Esophagus muscularis mucosa (tissue), 4 donors: Measurements from ENCODE around the gene OR2S2. TPM values are rescaled to one million over a fixed set of nuclear protein-coding genes. Genes with fewer than 3 reads are reported as not detected.

ENCODE experiments used
- DNase-seq: peaks from one replicate; pipeline ENCODE4 v3.0.0-alpha.2; 2017; ENCODE audit errors: extremely low spot score
- H3K27ac ChIP-seq, 4 donors: fragments of 200-600 bp; sonication (generic); replicated peaks in 1 of 4; 1 replicate in 3 of 4; 2 replicates in 1 of 4; pipeline ENCODE4 v1.5.1; 2016 to 2019; ENCODE audit warnings: mild to moderate bottlenecking in 1 of 4
- H3K27me3 ChIP-seq, 4 donors: fragments of 200-600 bp; sonication (generic); one replicate each; pipeline versions ENCODE4 v1.5.1 to v1.6.0; 2016 to 2019
- H3K36me3 ChIP-seq, 4 donors: fragments of 200-600 bp; sonication (generic); one replicate each; pipeline ENCODE4 v1.5.1; 2016 to 2019
- H3K4me1 ChIP-seq, 4 donors: fragments of 200-600 bp; sonication (generic); one replicate each; pipeline ENCODE4 v1.5.1; 2016 to 2019
- H3K4me3 ChIP-seq, 4 donors: fragments of 200-600 bp; sonication (generic); 1 replicate in 2 of 4; 2 replicates in 2 of 4; pipeline ENCODE4 v1.5.1; 2016 to 2019; ENCODE audit warnings: mild to moderate bottlenecking in 4 of 4, moderate library complexity in 1 of 4
- H3K9me3 ChIP-seq, 4 donors: fragments of 200-600 bp; sonication (generic); 1 replicate in 3 of 4; 2 replicates in 1 of 4; pipeline ENCODE4 v1.5.1; 2016 to 2019
- CTCF ChIP-seq, 3 experiments: fragments of 200-600 bp in 2 of 3; fragments of 450-650 bp in 1 of 3; sonication (generic) in 2 of 3; IDR thresholded peaks; one replicate each; pipeline ENCODE4 v1.5.1; 2017 to 2019; ENCODE audit warnings: antibody characterized with exemption in 3 of 3, mild to moderate bottlenecking in 2 of 3, moderate library complexity in 1 of 3
- EP300 ChIP-seq: sonication (generic); formaldehyde crosslinking; IDR thresholded peaks from one replicate; pipeline ENCODE4 v1.6.1; 2017; ENCODE audit warnings: antibody characterized with exemption
- POLR2A ChIP-seq: fragments of 450-650 bp; IDR thresholded peaks from one replicate; pipeline ENCODE4 v1.6.1; 2017; ENCODE audit warnings: antibody characterized with exemption, moderate library complexity, mild to moderate bottlenecking, low read depth
- POLR2AphosphoS5 ChIP-seq, 2 donors: sonication (generic); formaldehyde crosslinking; IDR thresholded peaks; one replicate each; pipeline ENCODE4 v1.6.1; 2017; ENCODE audit warnings: antibody characterized with exemption in 2 of 2
- whole genome bisulfite sequencing: methylation state at CpG from one replicate; pipeline ENCODE4 v1.1.5; 2018; 5-methylcytosine and 5-hydroxymethylcytosine counted together
- intact Hi-C: fragments of 100-400 bp; cut with DNase I; formaldehyde crosslinking; loops from one replicate; pipeline ENCODE4 v1.15.1; 2023
- total RNA-seq, 4 donors: library from RNA; depleted of rRNA; stranded (reverse); fragments of >200 nt; gene quantifications; one replicate each; pipeline versions ENCODE4 v1.1.0 to v1.2.1, GENCODE V29; 2016

Gene OR2S2
- total RNA-seq, 4 donors from 2014 or later = not detected

GRCh38 chr9:35923927-35924763 lies 33.8 kb downstream of the OR2S2 start:
- peak overlapping the region; percentile 75 to 83 (median 79) for H3K27ac ChIP-seq
- no peak for DNase-seq

DNA sequence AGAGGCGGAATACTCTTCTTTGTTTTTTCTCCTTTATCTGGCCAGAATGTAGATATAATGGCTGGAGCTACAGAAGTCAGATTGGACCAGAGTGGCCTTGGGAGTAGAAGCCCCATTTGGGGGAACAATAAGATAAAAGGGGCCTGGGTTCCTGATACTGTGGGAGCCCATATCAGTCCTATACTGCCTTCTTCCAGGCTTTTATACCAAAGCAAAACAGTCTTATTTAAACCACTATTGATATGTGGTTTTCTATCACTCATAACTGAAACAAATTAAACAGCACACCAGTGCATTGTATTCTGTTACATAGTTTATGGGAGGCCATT lies 34.4 kb downstream of the OR2S2 start:
- intact Hi-C loops = no loop called here
- 96% methylated on average over 1 of the region's 1 CpG for WGBS

More at GRCh38 chr9:35923927-35924763, 33.8 kb downstream of the OR2S2 start:
- intact Hi-C loops = no loop called here
- TF ChIP-seq POLR2AphosphoS5 (IDR thresholded peaks at IDR 0.05) = peak; percentile 35 to 43
- no peak for TF ChIP-seq EP300
- Histone ChIP-seq H3K9me3 (no peaks in the 10 kb centered on the region), H3K4me1 (peaks cover 19 to 36% (median 31%) of the 10 kb centered on the region in 4 donors), H3K36me3 (no peaks in the 10 kb centered on the region), H3K27me3 (no peaks in the 10 kb centered on the region), H3K4me3 (peak overlapping the region in 2 of 4 donors; percentile 4 to 11)
- WGBS = 40% methylated on average over 9 of the region's 9 CpGs

GRCh38 chr9:35920051-35920620 lies 37.8 kb downstream of the OR2S2 start:
- 70% methylated on average over 4 of the region's 4 CpGs for WGBS
- TF ChIP-seq POLR2AphosphoS5 (IDR thresholded peaks at IDR 0.05) (no peak), POLR2A (no peak), CTCF (IDR thresholded peaks at IDR 0.05) (no peak), EP300 (no peak)
- H3K9me3 ChIP-seq = no peaks in the 10 kb centered on the region
- no peaks in the 10 kb centered on the region for H3K36me3 ChIP-seq
- no peak overlapping the region for H3K4me3 ChIP-seq
- H3K27me3 ChIP-seq = no peaks in the 10 kb centered on the region
- intact Hi-C loops = no loop called here
- H3K4me1 ChIP-seq = peaks cover 41 to 51% (median 47%) of the 10 kb centered on the region in 4 donors
- no peak for DNase-seq
- peak overlapping the region; percentile 42 to 56 (median 48) for H3K27ac ChIP-seq

More for the DNA sequence above, 34.4 kb downstream of the OR2S2 start:
- no peaks in the 10 kb centered on the region for H3K9me3 ChIP-seq
- no peaks in the 10 kb centered on the region for H3K36me3 ChIP-seq
- no peak for DNase-seq
- H3K27me3 ChIP-seq = no peaks in the 10 kb centered on the region
- H3K4me1 ChIP-seq = peaks cover 22 to 40% (median 32%) of the 10 kb centered on the region in 4 donors
- H3K4me3 ChIP-seq = peak overlapping the region in 1 of 4 donors; percentile 4
- peak overlapping the region; percentile 75 to 83 (median 79) for H3K27ac ChIP-seq
- TF ChIP-seq CTCF (IDR thresholded peaks at IDR 0.05) = no peak
- no peak for TF ChIP-seq EP300
- no peak for TF ChIP-seq POLR2A
- TF ChIP-seq POLR2AphosphoS5 (IDR thresholded peaks at IDR 0.05) = no peak

DNA sequence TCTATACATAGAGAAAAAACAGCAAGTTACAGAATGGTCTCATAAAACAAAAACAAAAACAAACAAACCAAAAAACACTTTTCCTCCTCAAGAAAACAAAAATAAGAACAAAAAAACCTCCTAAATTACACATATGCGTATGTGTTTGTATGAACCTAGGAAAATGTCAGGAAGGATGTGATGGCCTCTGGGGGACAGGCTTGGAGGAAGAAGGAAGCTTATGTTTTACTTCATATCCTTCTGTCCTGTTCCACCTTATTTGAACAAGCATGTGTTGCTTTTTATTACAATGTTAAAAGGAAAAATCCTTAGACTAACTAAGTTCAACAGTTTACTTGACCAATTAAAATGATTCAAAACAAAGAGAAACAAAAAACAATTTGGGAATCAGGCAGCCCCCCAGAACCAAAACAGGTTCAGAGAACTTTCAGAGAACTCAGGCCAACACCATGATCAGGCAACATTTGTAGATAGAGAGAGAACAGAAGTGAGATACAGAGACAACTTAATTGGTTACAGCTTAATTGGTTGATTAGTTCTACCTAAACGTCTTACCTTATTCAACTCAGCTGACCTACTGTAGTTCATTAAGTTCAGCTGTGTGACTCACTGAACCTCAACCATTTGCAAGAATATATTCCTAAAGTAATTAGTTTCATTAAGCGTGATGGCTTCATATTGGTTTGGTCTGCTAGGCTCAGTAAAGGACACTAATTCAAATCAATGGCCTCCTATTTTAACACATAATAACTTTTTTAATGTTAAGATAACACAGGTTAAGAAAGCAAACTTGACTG lies 38.5 kb downstream of the OR2S2 start:
- Histone ChIP-seq H3K4me3 (no peak overlapping the region), H3K9me3 (no peaks in the 10 kb centered on the region), H3K4me1 (peaks cover 39 to 51% (median 46%) of the 10 kb centered on the region in 4 donors), H3K36me3 (no peaks in the 10 kb centered on the region), H3K27me3 (no peaks in the 10 kb centered on the region), H3K27ac (peak overlapping the region; percentile 42 to 56 (median 48))
- no peak for DNase-seq
- intact Hi-C loops = no loop called here
- 87% methylated on average over 3 of the region's 3 CpGs for WGBS
- TF ChIP-seq POLR2AphosphoS5 (IDR thresholded peaks at IDR 0.05) = no peak
- no peak for TF ChIP-seq CTCF (IDR thresholded peaks at IDR 0.05)
- no peak for TF ChIP-seq EP300

DNA sequence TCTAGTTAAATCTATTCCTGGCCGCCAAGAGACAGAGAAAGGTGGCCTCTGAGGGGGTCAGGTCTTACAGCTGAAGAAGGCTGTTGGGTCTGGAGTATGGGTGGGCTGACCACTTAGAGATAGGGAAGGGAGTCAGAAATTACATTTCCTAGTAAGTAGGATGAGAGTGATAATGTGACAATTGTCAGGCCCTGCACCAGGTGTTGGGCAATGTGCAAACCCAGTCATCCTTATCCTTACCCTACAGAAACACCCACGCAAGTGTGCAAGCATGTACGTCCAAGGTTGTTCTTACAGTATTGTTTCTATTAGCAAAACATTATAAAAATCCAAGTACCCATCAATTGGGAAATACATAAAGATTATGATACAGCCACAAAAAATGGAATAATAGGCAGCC lies 39.2 kb downstream of the OR2S2 start:
- 76% methylated on average over 3 of the region's 3 CpGs for whole genome bisulfite sequencing

More for the DNA sequence above, 39.2 kb downstream of the OR2S2 start:
- peak overlapping the region; percentile 12 to 57 (median 23) for H3K27ac ChIP-seq
- no peaks in the 10 kb centered on the region for H3K36me3 ChIP-seq
- no peak for TF ChIP-seq POLR2AphosphoS5 (IDR thresholded peaks at IDR 0.05)
- TF ChIP-seq EP300 = no peak
- TF ChIP-seq POLR2A = no peak
- no peak for TF ChIP-seq CTCF (IDR thresholded peaks at IDR 0.05)
- no peaks in the 10 kb centered on the region for H3K27me3 ChIP-seq
- intact Hi-C loops = no loop called here
- no peaks in the 10 kb centered on the region for H3K9me3 ChIP-seq
- no peak for DNase-seq
- peaks cover 35 to 47% (median 42%) of the 10 kb centered on the region in 4 donors for H3K4me1 ChIP-seq
- no peak overlapping the region for H3K4me3 ChIP-seq
